GM20431 (cell line): Measurements from ENCODE around the gene PARP4.
"Not testable (repeated sequence)": the region's sequence is repeated elsewhere in the genome, so short reads cannot be mapped to it uniquely, and the experiment has no call there.

Experiments
- in situ Hi-C: fragments of 300-500 bp; cut with MseI, MboI; formaldehyde crosslinking; loops from one replicate; pipeline ENCODE4 v1.15.0; 2020; ENCODE audit warnings: low sequenced_read_pairs; ENCODE audit not compliant: unreplicated experiment

Gene PARP4

DNA sequence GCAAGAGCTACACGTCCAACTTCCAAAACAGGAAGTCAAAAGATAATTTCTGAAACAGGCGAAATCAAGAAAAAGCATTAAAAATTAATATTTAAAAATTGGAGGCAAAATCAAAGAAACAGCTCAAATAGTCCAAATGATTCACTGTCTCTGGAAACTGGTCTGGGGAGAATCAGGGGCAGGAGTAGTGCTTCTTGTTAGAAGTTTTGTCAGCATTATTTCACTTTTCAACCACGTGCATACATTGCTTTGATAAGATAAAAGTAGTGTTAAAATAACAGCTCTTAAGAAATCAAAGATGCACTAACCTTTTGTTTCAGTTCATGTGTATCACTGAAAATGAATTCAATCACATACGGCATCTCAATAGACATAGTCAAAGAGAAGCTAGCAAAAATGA, 53.8 kb downstream of the PARP4 start:
- in situ Hi-C loops: no loop called here

- in situ Hi-C loops: no loop called here
These were observed 56.2 kb downstream of the PARP4 start for GRCh38 chr13:24456396-24456795.

GRCh38 chr13:24454056-24454455, 58.5 kb downstream of the PARP4 start:
- in situ Hi-C loops: no loop called here

- in situ Hi-C loops: no loop called here
These were observed 60.5 kb downstream of the PARP4 start for GRCh38 chr13:24452044-24452443.

DNA sequence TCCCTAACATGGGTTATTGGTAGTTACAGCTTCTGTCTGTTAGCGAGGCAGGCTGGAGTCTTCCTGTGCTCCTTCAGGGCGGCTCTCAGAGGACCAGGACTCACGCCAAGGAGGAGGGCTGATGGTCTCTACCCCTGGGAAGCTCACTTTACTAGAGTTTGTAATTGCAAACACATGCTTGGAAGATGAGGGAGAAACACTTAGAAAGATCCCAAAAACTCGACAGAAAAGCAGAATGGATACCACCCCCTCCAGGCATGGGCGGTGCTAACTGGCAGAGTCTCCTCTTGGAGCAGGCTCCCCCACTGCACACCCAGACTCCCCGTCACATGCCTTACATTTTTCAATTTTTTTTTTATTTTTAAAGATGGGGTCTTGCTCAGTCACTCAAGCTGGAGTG, 62.0 kb downstream of the PARP4 start:
- in situ Hi-C loops: no loop called here

GRCh38 chr13:24444851-24445250, 67.7 kb downstream of the PARP4 start:
- in situ Hi-C loops: not testable (repeated sequence)

- in situ Hi-C loops: no loop called here
These were observed 69.2 kb downstream of the PARP4 start for GRCh38 chr13:24443366-24443765.

DNA sequence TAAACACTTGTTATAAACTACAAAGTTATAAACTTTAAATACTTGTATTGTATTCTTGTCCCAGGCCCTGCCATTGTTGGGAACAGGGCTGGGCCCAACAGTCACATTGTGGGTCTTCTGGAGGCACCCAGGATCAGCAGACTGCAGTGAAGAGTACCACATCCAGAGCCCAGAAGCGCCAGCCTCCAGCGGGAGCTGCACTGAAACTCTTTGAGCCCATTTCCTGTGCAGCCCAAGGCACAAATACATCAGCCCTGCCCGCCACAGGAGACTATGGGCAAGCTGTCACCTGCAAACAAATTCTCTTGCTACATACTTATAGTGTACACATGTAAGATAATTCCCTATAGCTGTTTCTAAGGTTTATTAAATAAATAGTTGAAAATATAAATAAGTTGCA, 86.5 kb downstream of the PARP4 start:
- in situ Hi-C loops: not testable (repeated sequence)

DNA sequence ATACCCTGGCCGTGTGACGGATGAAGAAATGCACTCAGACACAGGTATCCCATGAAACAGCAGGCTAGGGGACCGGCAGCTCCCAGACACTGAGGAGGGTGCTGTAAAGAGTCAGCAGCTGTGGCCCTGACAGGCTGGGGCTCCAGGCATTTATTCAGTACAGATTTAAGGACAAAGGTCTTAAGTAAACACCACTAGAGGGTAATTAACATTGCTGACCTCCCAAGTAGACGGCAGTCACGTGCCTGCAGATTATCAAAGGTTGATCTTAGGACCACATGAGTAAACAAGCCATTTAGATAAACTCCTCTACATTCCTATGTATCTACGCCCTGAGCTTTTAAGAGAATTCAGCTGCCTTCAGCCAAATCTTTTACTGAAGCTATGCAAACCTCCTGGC, 92.9 kb downstream of the PARP4 start:
- in situ Hi-C loops: not testable (repeated sequence)

DNA sequence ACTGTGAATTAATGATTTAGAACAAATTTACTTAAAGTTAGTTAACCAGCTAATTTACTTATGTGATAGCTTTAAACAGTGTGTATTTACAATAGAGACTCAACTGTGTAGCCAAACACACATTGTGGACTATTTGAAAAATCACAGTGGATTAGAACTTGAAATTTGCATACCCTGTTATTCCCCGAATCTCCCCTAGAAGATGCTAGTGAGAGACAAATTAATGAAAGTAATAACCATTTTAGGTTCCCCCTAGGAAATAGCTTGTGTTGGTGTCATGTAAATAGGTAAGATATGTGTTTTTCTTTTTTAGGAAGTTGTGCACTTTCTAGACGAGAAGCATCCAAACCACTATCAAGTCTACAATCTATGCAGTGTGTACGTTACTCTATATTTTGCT, 104.7 kb downstream of the PARP4 start:
- in situ Hi-C loops: no loop called here

DNA sequence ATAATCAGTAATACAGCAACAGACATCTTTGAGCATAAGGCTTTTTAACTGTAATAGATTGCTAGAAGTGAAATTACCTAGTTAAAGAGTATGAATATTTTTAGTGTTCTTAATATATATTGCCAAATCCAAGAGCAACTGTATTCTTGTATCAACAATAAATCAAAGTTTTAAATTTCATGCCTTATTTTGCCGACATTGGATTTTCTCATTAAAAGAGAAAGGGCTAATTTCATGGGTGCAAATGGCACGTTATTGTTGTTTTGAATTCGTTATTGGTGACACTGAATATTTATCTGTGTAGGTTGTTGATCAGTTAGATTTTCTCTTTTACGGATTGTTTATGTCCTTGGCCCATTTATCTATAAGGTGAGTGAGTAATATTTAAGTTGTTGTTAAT, 106.1 kb downstream of the PARP4 start:
- in situ Hi-C loops: no loop called here

DNA sequence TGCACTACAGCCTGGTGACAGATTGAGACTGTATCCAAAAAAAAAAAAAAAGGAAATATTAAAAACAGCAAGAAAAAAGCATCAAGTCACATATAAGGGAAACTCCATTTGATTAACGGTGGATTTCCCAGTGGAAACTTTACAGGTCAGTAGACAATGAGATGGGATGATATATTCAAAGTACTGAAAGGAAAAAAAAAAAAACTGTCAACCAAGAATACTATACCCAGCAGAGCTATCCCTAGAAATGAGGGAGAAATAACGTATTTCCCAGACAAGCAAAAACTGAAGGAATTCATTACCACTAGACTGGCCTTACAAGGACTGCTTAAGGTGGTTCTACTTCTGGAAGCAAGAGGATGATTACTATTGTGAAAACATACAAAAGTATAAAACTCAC, 115.8 kb downstream of the PARP4 start:
- in situ Hi-C loops: no loop called here

DNA sequence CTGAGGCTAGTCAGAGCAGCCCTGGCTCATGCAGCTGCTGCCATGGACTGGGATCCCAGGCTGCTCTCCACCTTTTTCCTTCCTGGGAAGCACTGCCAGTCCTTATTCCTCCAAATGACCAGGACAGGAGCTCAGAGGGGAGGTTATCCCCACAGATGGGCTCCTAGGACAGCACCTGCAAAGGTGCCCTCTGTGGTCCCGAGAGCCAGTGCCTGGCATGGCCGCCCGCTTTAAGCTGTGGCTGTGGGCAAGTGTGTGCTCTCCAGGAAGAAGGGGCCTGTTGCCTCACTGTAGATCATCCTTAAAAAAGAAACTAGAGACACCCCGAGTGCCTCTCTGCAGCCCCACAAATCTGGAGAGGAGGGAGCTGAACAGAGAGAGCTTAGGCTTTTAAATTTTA, 119.6 kb downstream of the PARP4 start:
- in situ Hi-C loops: no loop called here

GRCh38 chr13:24391771-24392683, 120.6 kb downstream of the PARP4 start:
- in situ Hi-C loops: not testable (repeated sequence)

GRCh38 chr13:24390795-24391194, 121.8 kb downstream of the PARP4 start:
- in situ Hi-C loops: not testable (repeated sequence)

GRCh38 chr13:24389506-24389905, 123.1 kb downstream of the PARP4 start:
- in situ Hi-C loops: no loop called here

- in situ Hi-C loops: not testable (repeated sequence)
These were observed 123.8 kb downstream of the PARP4 start for GRCh38 chr13:24388743-24389142.

DNA sequence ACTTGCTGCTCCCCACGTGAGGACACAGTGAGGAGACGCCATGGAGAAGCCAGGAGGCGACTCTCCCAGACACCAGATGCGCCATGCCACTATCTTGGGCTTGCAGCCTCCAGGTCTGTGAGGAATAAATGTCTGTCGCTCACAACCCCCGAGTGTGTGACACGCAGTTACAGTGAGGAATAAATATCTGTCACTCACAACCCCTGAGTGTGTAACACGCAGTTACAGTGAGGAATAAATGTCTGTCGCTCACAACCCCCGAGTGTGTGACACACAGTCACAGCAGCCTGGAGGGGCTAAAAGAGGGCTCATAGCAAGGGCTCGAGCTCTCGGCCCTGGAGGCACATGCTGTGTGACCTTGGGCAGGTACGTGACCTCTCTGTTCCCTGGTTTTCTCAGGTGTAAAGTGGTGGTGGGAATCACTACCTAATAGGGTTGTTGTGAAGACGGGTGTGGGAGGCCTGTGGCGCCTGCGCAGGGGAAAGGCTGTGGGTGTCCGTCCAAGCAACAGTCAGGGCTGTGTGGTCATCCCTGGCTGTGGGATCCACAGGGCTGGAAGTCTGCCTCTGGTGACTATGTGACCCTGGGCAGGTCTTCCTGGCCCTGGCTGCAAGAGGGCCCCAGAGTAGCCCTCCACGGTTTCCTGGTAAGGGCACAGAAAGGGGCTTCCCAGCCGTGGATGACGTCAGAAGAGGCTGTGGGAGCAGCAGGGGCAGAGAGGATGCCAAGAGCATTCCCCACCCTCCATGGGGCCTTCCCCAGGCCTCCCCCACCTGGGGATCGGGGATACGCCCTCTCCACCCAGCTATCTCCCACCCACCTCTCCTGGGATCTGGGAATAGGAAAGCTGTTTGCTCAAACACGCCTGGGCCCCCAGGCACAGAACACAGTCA, 125.5 kb downstream of the PARP4 start:
- in situ Hi-C loops: no loop called here

DNA sequence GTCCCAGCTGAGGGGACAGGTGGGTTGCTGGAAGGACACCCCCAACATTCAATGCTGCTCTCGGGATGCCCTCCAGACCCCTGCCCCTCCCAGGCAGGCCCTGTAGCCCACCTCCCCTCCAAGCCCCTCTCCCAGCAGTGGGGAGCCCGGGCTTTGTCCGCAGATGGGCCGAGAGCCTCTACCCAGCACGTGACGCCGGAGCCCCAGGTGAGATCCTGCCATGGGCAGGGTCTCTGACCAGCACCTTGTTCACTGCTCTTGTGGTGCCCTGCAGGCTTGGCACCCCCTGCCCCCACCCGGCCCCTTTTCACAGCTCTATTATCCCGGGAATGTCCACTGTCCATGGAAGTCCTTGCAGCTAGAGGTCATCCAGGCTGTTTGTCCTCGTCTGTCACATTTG, 126.7 kb downstream of the PARP4 start:
- in situ Hi-C loops: no loop called here

DNA sequence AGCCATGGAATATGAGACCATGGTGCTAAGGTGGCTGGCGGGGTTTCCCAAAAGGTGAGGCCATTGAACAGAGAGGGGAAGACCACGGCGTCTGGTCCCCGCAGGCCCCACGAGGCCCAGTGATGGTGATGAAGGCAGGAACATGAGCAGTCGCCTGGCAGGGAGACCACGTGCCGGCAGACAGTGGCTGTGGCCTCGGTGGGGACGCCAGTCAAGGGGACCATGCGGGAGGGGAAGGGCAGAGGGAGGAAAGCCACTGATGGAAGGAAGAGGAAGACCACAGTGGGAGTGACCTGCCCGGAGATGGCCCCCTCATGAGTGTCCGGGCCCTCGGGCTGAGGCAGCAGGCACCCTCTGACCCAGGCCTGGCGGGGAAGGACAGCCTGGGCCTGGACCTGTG, 127.6 kb downstream of the PARP4 start:
- in situ Hi-C loops: not testable (repeated sequence)

GRCh38 chr13:24384091-24384490, 128.5 kb downstream of the PARP4 start:
- in situ Hi-C loops: not testable (repeated sequence)
